ENCODE measurements around the gene WIPF2. TPM values are rescaled to one million over a fixed set of nuclear protein-coding genes. Genes with fewer than 3 reads are reported as not detected.
"Not testable (repeated sequence)": the region's sequence is repeated elsewhere in the genome, so short reads cannot be mapped to it uniquely, and the experiment has no call there.

WIPF2 gene
- total RNA-seq, 1 donor, result 11.8 TPM

- Histone ChIP-seq H3K4me1 (ENCODE audit: insufficient read depth, low read length) (peaks cover 10% of the 10 kb centered on the region), H3K27me3 (ENCODE audit: insufficient read depth, low read length) (no peaks in the 10 kb centered on the region), H3K4me3 (ENCODE audit: low read length) (no peak overlapping the region), H3K9me3 (ENCODE audit: low read depth, low read length) (no peaks in the 10 kb centered on the region)
Observed at GRCh38 chr17:40182606-40183005, 36.5 kb upstream of the WIPF2 start.

GRCh38 chr17:40187238-40187637, 31.9 kb upstream of the WIPF2 start:
- Histone ChIP-seq H3K4me1 (ENCODE audit: insufficient read depth, low read length) (peaks cover 23% of the 10 kb centered on the region), H3K27me3 (ENCODE audit: insufficient read depth, low read length) (peaks cover 3% of the 10 kb centered on the region)

DNA sequence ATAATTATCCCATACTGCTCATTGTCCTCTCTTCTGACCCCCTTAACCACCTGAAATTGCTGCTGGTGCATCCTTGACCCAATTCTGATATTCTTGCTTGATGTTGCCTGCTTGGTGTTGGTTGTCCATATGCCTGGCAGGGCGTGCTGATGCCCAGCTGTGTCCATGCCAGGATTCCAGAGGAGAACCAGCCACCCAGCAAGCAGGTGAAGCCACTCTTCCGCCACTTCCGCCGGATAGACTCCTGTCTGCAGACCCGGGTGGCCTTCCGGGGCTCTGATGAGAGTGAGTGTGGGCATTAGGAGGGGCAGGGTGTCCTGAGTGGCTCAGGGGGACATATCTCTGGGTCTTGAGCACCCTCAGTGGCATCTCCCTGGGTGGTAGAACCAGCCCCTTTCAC, 30.4 kb upstream of the WIPF2 start:
- Histone ChIP-seq H3K4me1 (ENCODE audit: insufficient read depth, low read length) (peaks cover 23% of the 10 kb centered on the region), H3K27me3 (ENCODE audit: insufficient read depth, low read length) (peaks cover 3% of the 10 kb centered on the region), H3K9me3 (ENCODE audit: low read depth, low read length) (no peaks in the 10 kb centered on the region), H3K4me3 (ENCODE audit: low read length) (no peak overlapping the region)

More at GRCh38 chr17:40187238-40187637, 31.9 kb upstream of the WIPF2 start:
- H3K9me3 ChIP-seq (ENCODE audit: low read depth, low read length), result no peaks in the 10 kb centered on the region
- no peak overlapping the region for H3K4me3 ChIP-seq (ENCODE audit: low read length)

DNA sequence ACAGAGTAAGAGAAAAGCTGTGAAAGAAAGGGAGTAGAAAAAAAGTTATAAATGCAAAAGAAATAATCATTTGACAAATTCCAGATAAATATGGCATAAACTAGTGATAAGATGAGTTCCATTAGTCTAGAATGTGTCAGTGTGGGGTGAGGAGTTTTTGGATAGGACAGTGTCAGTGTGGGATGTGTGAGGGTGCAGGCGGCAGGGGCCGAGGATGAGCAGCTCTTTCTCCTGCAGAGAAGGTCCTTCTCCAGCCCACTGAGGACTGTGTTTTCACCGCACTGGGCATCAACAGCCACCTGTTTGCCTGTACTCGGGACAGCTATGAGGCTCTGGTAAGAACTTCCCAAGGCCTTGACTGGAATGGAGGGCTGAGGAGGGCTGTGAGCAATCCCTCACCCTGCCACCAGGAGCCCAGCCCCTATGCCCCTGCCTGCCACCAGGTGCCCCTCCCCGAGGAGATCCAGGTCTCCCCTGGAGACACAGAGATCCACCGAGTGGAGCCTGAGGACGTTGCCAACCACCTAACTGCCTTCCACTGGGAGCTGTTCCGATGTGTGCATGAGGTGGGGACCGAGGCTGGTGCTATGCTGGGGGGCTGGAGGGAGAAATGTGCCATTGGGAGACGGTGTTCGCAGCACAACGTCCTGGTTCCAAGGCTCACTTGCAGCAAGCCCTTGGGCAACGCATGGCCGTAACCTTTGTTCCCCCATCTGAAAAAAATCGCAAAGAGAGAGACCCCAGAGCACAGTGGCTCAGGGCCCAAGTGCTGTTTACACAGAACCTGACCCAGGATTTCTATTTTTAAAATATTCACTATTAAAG, 28.7 kb upstream of the WIPF2 start:
- H3K4me1 ChIP-seq (ENCODE audit: insufficient read depth, low read length), result peaks cover 18% of the 10 kb centered on the region
- H3K4me3 ChIP-seq (ENCODE audit: low read length), result no peak overlapping the region
- H3K27me3 ChIP-seq (ENCODE audit: insufficient read depth, low read length), result peaks cover 3% of the 10 kb centered on the region
- no peaks in the 10 kb centered on the region for H3K9me3 ChIP-seq (ENCODE audit: low read depth, low read length)

DNA sequence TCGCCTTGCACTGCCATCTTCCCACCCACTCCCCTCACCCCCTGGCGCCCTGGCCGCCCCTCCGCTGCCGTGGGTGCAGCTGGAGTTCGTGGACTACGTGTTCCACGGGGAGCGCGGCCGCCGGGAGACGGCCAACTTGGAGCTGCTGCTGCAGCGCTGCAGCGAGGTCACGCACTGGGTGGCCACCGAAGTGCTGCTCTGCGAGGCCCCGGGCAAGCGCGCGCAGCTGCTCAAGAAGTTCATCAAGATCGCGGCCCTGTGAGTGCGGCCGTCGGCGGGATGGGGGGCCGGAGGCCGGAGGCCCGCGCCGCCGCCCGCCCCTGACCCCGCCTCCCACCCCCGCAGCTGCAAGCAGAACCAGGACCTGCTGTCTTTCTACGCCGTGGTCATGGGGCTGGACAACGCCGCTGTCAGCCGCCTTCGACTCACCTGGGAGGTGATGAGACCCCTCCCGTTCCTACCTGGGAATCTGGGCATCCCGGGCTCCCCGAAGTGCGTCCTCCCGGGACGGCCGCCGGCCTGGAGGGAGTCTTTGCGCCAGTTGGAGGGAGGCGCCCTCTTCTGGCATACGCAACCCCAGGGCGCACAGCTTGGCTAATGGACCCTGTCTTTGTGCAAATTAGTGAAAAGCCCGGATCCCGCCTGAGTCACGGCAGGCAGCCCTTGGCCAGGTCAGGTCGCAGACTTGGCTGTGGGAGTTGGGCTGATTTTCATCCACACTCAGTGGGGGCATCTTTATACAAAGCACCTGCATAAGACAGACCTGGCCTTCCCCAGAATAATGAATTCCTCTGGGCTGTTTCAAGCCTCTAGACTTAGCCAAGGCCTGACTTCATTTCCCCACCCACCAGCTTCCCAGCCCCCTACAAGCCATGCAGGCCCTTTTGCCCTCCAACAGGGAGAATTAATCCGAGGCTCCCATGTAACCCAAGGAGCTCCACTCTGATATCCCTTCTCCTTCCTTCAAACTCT, 27.6 kb upstream of the WIPF2 start:
- Histone ChIP-seq H3K4me1 (ENCODE audit: insufficient read depth, low read length) (peaks cover 14% of the 10 kb centered on the region), H3K4me3 (ENCODE audit: low read length) (peak overlapping the region; percentile 36), H3K27me3 (ENCODE audit: insufficient read depth, low read length) (peaks cover 3% of the 10 kb centered on the region), H3K9me3 (ENCODE audit: low read depth, low read length) (no peaks in the 10 kb centered on the region)

DNA sequence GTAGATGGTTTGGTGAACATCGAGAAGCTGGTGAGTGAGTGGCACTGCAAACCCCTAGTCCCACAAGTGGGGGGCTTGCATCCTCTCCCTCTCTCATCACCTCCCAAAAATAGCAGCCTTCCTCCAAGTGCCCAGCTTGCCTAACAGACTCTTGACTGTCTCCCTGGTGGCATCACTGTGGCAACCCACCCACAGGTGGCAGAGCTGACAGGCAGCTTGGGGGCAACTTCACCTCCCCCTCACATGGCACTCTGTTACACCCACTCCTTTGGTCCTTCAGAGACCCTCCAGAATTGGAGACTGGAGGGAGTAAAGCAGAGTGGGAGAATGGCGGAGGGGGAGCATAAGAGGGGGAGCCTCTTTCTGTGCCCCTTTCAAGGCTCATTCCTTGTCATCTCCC, 26.1 kb upstream of the WIPF2 start:
- H3K27me3 ChIP-seq (ENCODE audit: insufficient read depth, low read length), result peaks cover 3% of the 10 kb centered on the region
- peaks cover 14% of the 10 kb centered on the region for H3K4me1 ChIP-seq (ENCODE audit: insufficient read depth, low read length)
- no peaks in the 10 kb centered on the region for H3K9me3 ChIP-seq (ENCODE audit: low read depth, low read length)
- H3K4me3 ChIP-seq (ENCODE audit: low read length), result no peak overlapping the region

GRCh38 chr17:40194821-40195220, 24.3 kb upstream of the WIPF2 start:
- no peaks in the 10 kb centered on the region for H3K9me3 ChIP-seq (ENCODE audit: low read depth, low read length)
- H3K27me3 ChIP-seq (ENCODE audit: insufficient read depth, low read length), result peaks cover 3% of the 10 kb centered on the region
- peaks cover 14% of the 10 kb centered on the region for H3K4me1 ChIP-seq (ENCODE audit: insufficient read depth, low read length)
- no peak overlapping the region for H3K4me3 ChIP-seq (ENCODE audit: low read length)

DNA sequence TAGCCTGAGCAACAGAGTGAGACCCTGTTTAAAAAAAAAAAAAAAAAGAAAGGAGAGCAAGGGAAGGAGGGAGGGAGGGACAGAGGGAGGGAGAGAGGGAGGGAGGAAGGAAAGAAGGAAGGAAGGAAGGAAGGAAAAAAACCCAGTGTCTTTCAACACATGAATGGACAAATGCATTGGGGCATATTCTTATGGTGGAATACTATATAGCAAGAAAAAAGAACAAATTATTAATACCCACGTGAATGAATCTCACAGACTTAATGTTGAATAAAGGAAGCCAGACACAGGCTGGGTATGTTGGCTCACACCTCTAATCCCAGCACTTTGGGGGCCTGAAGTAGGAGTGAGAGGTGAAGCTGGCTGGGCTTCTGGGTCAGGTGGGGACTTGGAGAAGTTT, 21.6 kb upstream of the WIPF2 start:
- no peaks in the 10 kb centered on the region for H3K9me3 ChIP-seq (ENCODE audit: low read depth, low read length)
- H3K4me3 ChIP-seq (ENCODE audit: low read length), result no peak overlapping the region
- H3K4me1 ChIP-seq (ENCODE audit: insufficient read depth, low read length), result peaks cover 6% of the 10 kb centered on the region
- no peaks in the 10 kb centered on the region for H3K27me3 ChIP-seq (ENCODE audit: insufficient read depth, low read length)

GRCh38 chr17:40197965-40198456, 21.1 kb upstream of the WIPF2 start:
- not testable (repeated sequence) for H3K4me1 ChIP-seq (ENCODE audit: insufficient read depth, low read length); H3K9me3 ChIP-seq (ENCODE audit: low read depth, low read length); H3K27me3 ChIP-seq (ENCODE audit: insufficient read depth, low read length); H3K4me3 ChIP-seq (ENCODE audit: low read length)

DNA sequence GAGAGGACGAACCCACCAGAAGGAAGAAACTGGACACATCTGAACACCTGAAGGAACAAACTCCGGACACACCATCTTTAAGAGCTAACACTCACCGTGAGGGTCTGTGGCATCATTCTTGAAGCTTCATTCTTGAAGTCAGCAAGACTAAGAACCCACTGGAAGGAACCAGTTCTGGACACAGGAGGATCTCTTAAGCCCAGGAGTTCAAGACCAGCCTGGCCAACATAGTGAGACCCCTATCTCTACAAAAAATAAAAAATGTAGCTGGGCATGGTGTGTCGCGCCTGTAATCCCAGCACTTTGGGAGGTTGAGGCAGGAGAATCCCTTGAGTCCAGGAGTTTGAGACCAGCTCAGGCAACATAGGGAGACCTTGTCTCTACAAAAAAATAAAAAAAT, 20.5 kb upstream of the WIPF2 start:
- Histone ChIP-seq H3K9me3 (ENCODE audit: low read depth, low read length) (no peaks in the 10 kb centered on the region), H3K4me1 (ENCODE audit: insufficient read depth, low read length) (peaks cover 12% of the 10 kb centered on the region), H3K4me3 (ENCODE audit: low read length) (no peak overlapping the region), H3K27me3 (ENCODE audit: insufficient read depth, low read length) (no peaks in the 10 kb centered on the region)

GRCh38 chr17:40203131-40203530, 16.0 kb upstream of the WIPF2 start:
- H3K4me1 ChIP-seq (ENCODE audit: insufficient read depth, low read length), result peaks cover 12% of the 10 kb centered on the region
- no peak overlapping the region for H3K4me3 ChIP-seq (ENCODE audit: low read length)
- no peaks in the 10 kb centered on the region for H3K9me3 ChIP-seq (ENCODE audit: low read depth, low read length)
- H3K27me3 ChIP-seq (ENCODE audit: insufficient read depth, low read length), result no peaks in the 10 kb centered on the region

DNA sequence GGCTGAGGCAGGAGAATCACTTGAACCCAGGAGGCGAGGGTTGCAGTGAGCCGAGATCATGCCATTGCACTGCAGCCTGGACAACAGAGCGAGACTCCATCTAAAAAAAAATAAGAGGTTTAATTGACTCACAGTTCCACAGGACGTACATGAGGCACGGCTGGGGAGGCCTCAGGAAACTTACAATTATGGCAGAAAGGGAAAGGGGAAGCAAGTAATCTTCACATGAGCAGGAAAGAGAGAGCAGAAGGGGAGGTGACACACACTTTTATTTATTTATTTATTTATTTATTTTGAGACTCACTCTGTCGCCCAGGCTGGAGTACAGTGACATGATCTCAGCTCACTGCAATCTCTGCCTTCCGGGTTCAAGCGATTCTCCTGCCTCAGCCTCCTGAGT, 12.9 kb upstream of the WIPF2 start:
- H3K4me3 ChIP-seq (ENCODE audit: low read length); H3K9me3 ChIP-seq (ENCODE audit: low read depth, low read length); H3K27me3 ChIP-seq (ENCODE audit: insufficient read depth, low read length): not testable (repeated sequence)
- peaks cover 12% of the 10 kb centered on the region for H3K4me1 ChIP-seq (ENCODE audit: insufficient read depth, low read length)

DNA sequence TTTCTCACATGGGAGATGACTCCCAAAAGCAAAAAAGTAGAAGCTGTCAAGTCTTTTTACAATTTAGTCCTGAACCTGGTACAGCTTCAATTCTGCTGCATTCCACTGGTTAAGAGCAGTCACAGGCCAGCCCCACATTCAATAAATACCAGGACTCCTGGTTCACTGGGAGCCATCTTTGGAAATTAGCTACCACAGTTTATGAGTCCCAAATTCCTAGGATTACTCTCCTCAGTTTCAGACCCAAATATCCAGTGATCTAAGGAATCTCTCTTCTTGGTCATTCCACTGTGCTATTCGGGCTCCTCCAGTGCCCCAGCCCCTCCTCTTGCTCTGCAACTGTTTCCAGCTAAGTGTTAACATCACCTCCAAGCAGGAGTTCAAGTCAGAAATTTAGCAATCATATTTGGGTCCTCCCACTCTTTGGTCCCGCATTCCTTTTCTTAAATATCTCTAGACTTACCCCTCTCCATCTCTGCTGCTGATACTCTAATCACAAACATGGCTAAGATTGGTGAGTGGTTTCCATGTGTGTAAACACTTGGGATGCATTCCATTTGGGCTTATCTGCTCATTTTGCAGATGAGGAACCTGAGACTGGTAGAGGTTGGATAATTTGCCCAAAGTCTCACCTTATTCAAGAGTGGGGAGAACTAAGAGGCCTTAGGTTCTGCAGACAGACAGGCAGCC, 9.6 kb upstream of the WIPF2 start:
- Histone ChIP-seq H3K27me3 (ENCODE audit: insufficient read depth, low read length) (no peaks in the 10 kb centered on the region), H3K4me1 (ENCODE audit: insufficient read depth, low read length) (no peaks in the 10 kb centered on the region), H3K9me3 (ENCODE audit: low read depth, low read length) (no peaks in the 10 kb centered on the region), H3K4me3 (ENCODE audit: low read length) (no peak overlapping the region)

DNA sequence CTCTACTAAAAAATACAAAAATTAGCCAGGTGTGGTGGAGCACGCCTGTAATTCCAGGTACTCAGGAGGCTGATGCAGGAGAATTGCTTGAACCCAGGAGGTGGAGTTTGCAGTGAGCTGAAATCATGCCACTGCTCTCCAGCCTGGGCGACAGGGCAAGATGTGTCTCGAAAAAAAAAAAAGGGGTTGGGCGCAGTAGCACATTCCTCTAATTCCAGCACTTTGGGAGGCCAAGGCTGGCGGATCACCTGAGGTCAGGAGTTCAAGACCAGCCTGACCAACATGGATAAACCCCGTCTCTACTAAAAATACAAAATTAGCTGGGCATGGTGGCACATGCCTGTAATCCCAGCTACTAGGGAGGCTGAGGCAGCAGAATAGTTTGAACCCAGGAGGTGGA, 5.2 kb upstream of the WIPF2 start:
- not testable (repeated sequence) for H3K27me3 ChIP-seq (ENCODE audit: insufficient read depth, low read length); H3K4me3 ChIP-seq (ENCODE audit: low read length); H3K9me3 ChIP-seq (ENCODE audit: low read depth, low read length); H3K4me1 ChIP-seq (ENCODE audit: insufficient read depth, low read length)

Data from mononuclear cell (primary cell).